Germinal center (tissue), 1 donor: ENCODE data around the gene OTOG.

ENCODE experiments used
- DNase-seq: peaks from one replicate; pipeline ENCODE4 v3.0.0; 2012; ENCODE audit warnings: mixed read lengths, low spot score

OTOG gene

GRCh38 chr11:17561111-17561415 lies 14.0 kb downstream of the OTOG start:
- no peak for DNase-seq

- no peak for DNase-seq
Observed at GRCh38 chr11:17561526-17561925, 14.5 kb downstream of the OTOG start.

- DNase-seq = no peak
Observed at GRCh38 chr11:17563231-17563646, 16.2 kb downstream of the OTOG start.

- DNase-seq = no peak
Observed at GRCh38 chr11:17563961-17564686, 17.1 kb downstream of the OTOG start.

- no peak for DNase-seq
Observed at GRCh38 chr11:17564687-17565042, 17.6 kb downstream of the OTOG start.

GRCh38 chr11:17568944-17569343 lies 21.9 kb downstream of the OTOG start:
- no peak for DNase-seq

- DNase-seq = no peak
Observed at GRCh38 chr11:17570034-17570433, 23.0 kb downstream of the OTOG start.

- no peak for DNase-seq
Observed at GRCh38 chr11:17571431-17572358, 24.6 kb downstream of the OTOG start.

GRCh38 chr11:17572359-17572690 lies 25.3 kb downstream of the OTOG start:
- no peak for DNase-seq

GRCh38 chr11:17572791-17573460 lies 25.9 kb downstream of the OTOG start:
- no peak for DNase-seq

- no peak for DNase-seq
Observed at GRCh38 chr11:17573526-17573925, 26.5 kb downstream of the OTOG start.

GRCh38 chr11:17574141-17575091 lies 27.4 kb downstream of the OTOG start:
- no peak for DNase-seq

GRCh38 chr11:17575431-17576425 lies 28.7 kb downstream of the OTOG start:
- no peak for DNase-seq

- DNase-seq = no peak
Observed at GRCh38 chr11:17578296-17578695, 31.2 kb downstream of the OTOG start.

- DNase-seq = no peak
Observed at GRCh38 chr11:17578958-17579357, 31.9 kb downstream of the OTOG start.

GRCh38 chr11:17579451-17579850 lies 32.4 kb downstream of the OTOG start:
- DNase-seq = no peak

- DNase-seq = no peak
Observed at GRCh38 chr11:17580271-17580670, 33.2 kb downstream of the OTOG start.

GRCh38 chr11:17581036-17581731 lies 34.1 kb downstream of the OTOG start:
- no peak for DNase-seq

GRCh38 chr11:17581732-17582053 lies 34.6 kb downstream of the OTOG start:
- DNase-seq = no peak
